ENCODE data around the gene GRIK1. TPM values are rescaled to one million over a fixed set of nuclear protein-coding genes. Genes with fewer than 3 reads are reported as not detected.

Gene GRIK1
- total RNA-seq, 1 donor from 2014 or later, result not detected

DNA sequence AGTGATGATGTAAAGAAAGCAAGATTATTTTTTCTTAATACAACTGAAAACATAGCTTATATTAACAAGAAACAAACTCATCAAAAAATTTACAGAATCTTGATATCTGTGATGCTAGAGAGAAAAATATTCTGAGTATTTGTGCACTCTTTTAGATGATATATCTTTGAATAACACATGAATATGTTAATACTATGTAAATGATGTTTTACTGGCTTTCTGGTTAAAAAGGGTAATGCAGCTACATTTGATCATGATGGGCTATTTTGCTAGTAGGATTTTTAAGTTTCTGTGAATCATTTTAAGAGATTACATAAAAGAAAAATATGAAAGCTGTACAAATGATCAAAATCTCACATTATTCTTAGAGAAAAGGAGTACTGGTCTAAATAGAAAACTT lies 114.5 kb downstream of the GRIK1 start:
- Histone ChIP-seq H3K36me3 (no peaks in the 10 kb centered on the region), H3K27ac (no peak overlapping the region), H3K27me3 (no peaks in the 10 kb centered on the region), H3K4me1 (no peaks in the 10 kb centered on the region), H3K4me3 (no peak overlapping the region), H3K9me3 (peaks cover 4% of the 10 kb centered on the region)
- intact Hi-C loops (cut with DNase I), result no loop called here
- TF ChIP-seq, protein P1, sequence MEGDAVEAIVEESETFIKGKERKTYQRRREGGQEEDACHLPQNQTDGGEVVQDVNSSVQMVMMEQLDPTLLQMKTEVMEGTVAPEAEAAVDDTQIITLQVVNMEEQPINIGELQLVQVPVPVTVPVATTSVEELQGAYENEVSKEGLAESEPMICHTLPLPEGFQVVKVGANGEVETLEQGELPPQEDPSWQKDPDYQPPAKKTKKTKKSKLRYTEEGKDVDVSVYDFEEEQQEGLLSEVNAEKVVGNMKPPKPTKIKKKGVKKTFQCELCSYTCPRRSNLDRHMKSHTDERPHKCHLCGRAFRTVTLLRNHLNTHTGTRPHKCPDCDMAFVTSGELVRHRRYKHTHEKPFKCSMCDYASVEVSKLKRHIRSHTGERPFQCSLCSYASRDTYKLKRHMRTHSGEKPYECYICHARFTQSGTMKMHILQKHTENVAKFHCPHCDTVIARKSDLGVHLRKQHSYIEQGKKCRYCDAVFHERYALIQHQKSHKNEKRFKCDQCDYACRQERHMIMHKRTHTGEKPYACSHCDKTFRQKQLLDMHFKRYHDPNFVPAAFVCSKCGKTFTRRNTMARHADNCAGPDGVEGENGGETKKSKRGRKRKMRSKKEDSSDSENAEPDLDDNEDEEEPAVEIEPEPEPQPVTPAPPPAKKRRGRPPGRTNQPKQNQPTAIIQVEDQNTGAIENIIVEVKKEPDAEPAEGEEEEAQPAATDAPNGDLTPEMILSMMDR (IDR thresholded peaks at IDR 0.05), result no peak
- ATAC-seq (no peak), DNase-seq (no peak)

DNA sequence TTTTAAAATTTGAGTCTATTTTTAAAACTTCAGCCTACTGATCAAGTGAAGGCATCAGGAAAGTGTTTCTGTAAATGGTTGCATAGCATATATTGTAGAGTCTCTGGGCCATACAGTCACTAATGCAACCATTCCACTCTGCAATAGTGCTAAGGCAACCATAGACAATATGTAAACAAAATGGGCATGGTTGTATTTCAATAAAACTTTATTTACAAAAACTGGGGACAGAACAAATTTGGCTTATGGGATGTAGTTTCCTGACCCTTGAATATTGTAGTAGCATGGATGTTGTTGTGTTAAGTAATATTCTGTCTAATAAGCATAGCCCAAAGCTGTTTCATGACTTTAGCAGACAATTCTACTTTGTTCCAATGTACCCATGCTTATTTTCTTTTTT lies 117.7 kb downstream of the GRIK1 start:
- Histone ChIP-seq H3K36me3 (no peaks in the 10 kb centered on the region), H3K4me1 (no peaks in the 10 kb centered on the region), H3K27ac (no peak overlapping the region), H3K27me3 (no peaks in the 10 kb centered on the region), H3K4me3 (no peak overlapping the region), H3K9me3 (no peaks in the 10 kb centered on the region)
- DNase-seq (no peak), ATAC-seq (no peak)
- TF ChIP-seq, protein P1 (IDR thresholded peaks at IDR 0.05), result no peak
- intact Hi-C loops (cut with DNase I), result no loop called here

DNA sequence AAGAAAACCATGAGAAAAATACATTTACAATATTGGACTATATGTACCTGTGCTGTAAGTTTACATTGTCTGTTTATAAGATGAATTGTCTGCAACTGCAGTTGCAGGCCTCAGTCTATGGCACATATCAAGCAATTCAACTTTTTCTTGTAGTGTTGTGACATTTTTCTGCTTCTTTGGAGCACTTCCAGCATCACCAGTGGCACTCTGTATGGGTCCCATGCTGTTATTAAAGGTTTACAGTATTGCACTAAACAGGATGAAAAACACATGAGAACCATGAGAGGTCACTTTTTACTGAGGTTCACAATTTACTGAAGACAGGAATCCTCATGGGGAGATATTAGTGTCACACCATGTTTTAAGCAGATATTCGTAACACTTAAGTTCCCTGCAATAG lies 118.6 kb downstream of the GRIK1 start:
- TF ChIP-seq, protein P1 (IDR thresholded peaks at IDR 0.05), result no peak

DNA sequence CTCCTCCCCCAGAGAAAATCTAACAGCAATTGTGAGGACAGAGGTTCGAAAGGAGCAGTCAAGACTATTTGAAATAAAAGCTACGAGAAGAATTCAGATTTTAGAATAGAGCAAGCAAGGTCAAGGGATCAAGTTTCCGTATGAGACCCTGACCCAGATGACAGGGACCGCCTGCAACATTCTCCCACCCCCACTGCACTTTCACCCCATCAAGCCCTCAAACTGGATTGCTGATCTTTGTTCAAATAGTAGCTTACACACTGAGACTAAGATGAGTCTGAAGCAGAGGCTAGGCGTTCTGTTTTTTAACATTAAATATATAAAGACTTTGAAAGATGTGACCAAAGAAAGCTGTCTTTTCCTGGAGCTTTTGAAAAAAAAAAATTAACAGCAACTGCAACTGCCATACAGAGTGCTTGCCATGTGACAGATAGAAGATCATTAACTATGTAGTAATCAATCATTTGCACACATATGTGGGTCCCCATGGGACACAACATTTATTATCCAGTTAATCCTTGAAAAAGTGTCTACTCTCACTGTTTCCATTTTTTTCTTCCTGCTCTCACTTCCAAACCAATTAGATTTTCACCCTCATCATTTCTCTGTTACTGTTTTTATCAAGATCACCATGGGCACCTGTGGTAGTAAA lies 120.0 kb downstream of the GRIK1 start:
- no peaks in the 10 kb centered on the region for H3K4me1 ChIP-seq
- ATAC-seq (no peak), DNase-seq (no peak)
- TF ChIP-seq, protein P1 (IDR thresholded peaks at IDR 0.05), result no peak
- intact Hi-C loops (cut with DNase I), result no loop called here
- no peaks in the 10 kb centered on the region for H3K27me3 ChIP-seq
- H3K4me3 ChIP-seq, result no peak overlapping the region
- no peak overlapping the region for H3K27ac ChIP-seq
- no peaks in the 10 kb centered on the region for H3K9me3 ChIP-seq
- H3K36me3 ChIP-seq, result no peaks in the 10 kb centered on the region

More for the DNA sequence above, 118.6 kb downstream of the GRIK1 start:
- intact Hi-C loops (cut with DNase I), result no loop called here
- H3K4me1 ChIP-seq, result no peaks in the 10 kb centered on the region
- no peaks in the 10 kb centered on the region for H3K36me3 ChIP-seq
- H3K27ac ChIP-seq, result no peak overlapping the region
- DNase-seq, result no peak
- H3K4me3 ChIP-seq, result no peak overlapping the region
- no peaks in the 10 kb centered on the region for H3K9me3 ChIP-seq
- no peak for ATAC-seq
- H3K27me3 ChIP-seq, result no peaks in the 10 kb centered on the region

DNA sequence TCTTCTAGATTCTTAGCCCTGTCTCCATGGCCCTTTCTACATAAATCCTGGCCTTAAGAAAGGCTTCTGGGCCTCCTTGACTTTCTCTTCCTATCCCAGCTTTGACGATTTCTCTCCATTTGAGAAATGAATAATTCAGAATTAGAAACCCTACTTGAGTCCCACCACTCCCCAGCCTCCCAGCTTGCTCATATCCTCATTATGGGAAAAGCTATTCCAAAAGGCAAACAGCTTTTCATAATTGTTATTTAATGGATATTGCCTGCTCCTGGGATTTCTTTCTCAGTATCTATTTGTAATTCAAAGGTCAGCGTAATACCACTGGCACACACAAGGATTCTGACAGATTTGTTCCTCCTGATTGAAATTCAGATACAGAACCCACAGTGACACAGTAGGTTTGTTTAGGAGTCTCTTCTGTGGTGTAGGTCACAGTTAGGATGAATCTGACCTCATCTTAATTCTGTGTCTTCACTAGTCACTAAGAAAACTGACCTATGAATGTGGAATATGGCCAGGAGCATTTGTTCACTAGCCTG lies 121.3 kb downstream of the GRIK1 start:
- H3K4me3 ChIP-seq, result no peak overlapping the region
- no peak overlapping the region for H3K27ac ChIP-seq
- H3K4me1 ChIP-seq, result no peaks in the 10 kb centered on the region
- H3K36me3 ChIP-seq, result no peaks in the 10 kb centered on the region
- ATAC-seq, result no peak
- intact Hi-C loops (cut with DNase I), result no loop called here
- TF ChIP-seq, protein P1 (IDR thresholded peaks at IDR 0.05), result no peak
- no peaks in the 10 kb centered on the region for H3K27me3 ChIP-seq
- H3K9me3 ChIP-seq, result no peaks in the 10 kb centered on the region
- no peak for DNase-seq

Data from upper lobe of right lung (tissue), 1 donor.